Measurements from ENCODE around the gene ADGRL3. TPM values are rescaled to one million over a fixed set of nuclear protein-coding genes. Genes with fewer than 3 reads are reported as not detected.
"Not testable (repeated sequence)": the region's sequence is repeated elsewhere in the genome, so short reads cannot be mapped to it uniquely, and the experiment has no call there.

ADGRL3 gene
- total RNA-seq, 3 donors from 2014 or later: not detected

DNA sequence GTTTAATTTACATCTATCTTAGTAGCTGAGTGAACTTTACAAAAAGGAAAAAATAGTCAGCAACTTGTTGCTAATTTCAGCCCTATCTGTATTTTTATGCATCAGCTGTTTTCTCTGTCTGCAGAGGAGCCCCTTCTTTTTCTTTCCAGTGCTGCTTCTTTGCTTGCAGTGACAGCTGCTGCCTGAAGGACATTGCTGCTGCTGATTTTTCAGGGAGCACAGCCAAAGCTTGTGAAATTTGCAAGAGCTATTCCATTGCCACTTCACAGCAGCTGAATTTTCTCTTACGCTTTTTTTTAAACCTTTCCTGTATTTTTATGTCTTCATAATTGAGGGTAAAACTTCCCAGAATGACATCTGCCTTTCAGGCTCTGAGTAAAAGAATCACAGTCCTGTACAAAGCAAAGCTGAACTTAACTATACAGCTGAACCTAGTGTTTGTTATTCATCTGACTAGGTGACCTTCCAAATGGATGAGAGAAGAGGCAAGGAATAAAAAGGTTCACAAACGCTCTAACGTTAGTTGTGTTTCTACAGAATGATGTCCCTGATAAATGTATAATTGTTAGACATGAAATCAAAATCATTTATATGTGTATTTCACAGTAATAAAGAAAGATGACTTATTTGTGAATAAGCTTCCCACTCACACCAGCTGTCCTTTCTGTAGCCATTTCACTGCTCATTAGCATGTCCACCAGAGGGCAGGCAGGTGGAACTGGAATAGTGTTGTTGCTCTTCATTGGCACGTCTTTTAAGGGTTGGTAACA lies 541.4 kb downstream of the ADGRL3 start:
- Mint-ChIP-seq H3K36me3 (ENCODE audit: insufficient read depth) (no peaks in the 10 kb centered on the region), H3K4me1 (ENCODE audit: low read depth) (no peaks in the 10 kb centered on the region), H3K9me3 (no peaks in the 10 kb centered on the region)

DNA sequence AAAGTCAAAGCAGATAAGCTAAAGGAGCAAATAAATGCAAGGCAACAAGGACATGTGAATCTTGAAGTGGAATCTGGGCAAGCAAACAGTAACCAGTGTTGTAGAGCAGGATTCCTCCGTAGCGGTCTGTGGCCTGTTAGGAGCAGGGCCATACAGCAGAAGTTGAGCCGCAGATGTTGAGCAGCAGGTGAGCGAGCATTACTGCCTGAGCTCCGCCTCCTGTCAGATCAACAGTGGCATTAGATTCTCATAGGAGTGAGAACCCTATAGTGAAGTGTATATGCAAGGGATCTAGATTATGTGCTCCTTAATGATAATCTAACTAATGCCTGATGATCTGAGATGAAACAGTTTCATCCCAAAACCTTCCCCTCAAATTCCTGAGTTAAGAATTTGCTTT lies 550.7 kb downstream of the ADGRL3 start:
- ATAC-seq (no peak), DNase-seq (no peak)
- Mint-ChIP-seq H3K4me1 (ENCODE audit: low read depth) (no peaks in the 10 kb centered on the region), H3K27me3 (ENCODE audit: low read depth) (no peaks in the 10 kb centered on the region), H3K9me3 (peaks cover 13% of the 10 kb centered on the region), H3K4me3 (no peak overlapping the region), H3K36me3 (ENCODE audit: insufficient read depth) (no peaks in the 10 kb centered on the region)

More for the DNA sequence above, 541.4 kb downstream of the ADGRL3 start:
- DNase-seq: no peak
- Mint-ChIP-seq H3K27me3 (ENCODE audit: low read depth) (no peaks in the 10 kb centered on the region), H3K4me3 (no peak overlapping the region)
- ATAC-seq: no peak

DNA sequence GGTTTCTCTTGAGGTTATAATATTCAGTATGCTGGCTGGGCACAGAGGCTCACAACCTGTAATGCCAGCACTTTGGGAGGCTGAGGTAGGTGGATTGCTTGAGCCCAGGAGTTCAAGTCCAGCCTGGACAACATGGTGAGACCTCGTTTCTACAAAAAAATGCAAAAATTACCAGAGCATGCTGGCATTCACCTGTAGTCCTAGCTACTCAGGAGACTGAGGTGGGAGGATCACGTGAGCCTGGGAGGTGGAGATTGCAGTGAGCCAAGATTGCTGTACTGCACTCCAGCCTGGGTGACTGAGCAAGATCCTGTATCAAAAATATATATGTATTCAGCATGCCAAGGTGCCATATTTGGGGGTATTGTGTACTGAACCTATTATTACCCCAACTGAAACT lies 552.5 kb downstream of the ADGRL3 start:
- ATAC-seq: no peak
- H3K4me1 Mint-ChIP-seq (ENCODE audit: low read depth): no peaks in the 10 kb centered on the region
- H3K27me3 Mint-ChIP-seq (ENCODE audit: low read depth): no peaks in the 10 kb centered on the region

DNA sequence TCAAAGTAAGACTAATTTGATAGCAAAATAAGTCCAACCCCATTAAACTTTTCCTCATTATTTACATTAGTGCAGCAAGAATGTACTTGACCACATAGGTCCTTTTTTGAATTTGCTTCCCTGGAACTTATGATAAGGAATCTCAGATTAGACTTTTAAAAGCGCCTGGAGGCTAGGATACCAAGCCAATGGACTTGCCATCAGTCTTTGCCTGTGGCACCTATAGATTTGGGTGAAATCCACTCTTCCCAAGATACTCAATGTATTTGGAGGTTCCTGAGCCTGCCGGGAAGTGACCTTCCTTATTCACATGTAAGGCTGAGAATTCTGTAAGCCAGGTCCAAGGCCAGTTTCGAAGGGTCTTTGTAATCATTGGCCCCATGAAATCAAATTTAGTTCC lies 553.6 kb downstream of the ADGRL3 start:
- H3K4me3 Mint-ChIP-seq: no peak overlapping the region
- ATAC-seq: no peak
- DNase-seq: no peak
- H3K9me3 Mint-ChIP-seq: peaks cover 10% of the 10 kb centered on the region
- H3K27me3 Mint-ChIP-seq (ENCODE audit: low read depth): no peaks in the 10 kb centered on the region
- H3K36me3 Mint-ChIP-seq (ENCODE audit: insufficient read depth): no peaks in the 10 kb centered on the region
- H3K4me1 Mint-ChIP-seq (ENCODE audit: low read depth): no peaks in the 10 kb centered on the region

More for the DNA sequence above, 552.5 kb downstream of the ADGRL3 start:
- DNase-seq: no peak
- Mint-ChIP-seq H3K9me3 (peaks cover 10% of the 10 kb centered on the region), H3K36me3 (ENCODE audit: insufficient read depth) (no peaks in the 10 kb centered on the region), H3K4me3 (no peak overlapping the region)

DNA sequence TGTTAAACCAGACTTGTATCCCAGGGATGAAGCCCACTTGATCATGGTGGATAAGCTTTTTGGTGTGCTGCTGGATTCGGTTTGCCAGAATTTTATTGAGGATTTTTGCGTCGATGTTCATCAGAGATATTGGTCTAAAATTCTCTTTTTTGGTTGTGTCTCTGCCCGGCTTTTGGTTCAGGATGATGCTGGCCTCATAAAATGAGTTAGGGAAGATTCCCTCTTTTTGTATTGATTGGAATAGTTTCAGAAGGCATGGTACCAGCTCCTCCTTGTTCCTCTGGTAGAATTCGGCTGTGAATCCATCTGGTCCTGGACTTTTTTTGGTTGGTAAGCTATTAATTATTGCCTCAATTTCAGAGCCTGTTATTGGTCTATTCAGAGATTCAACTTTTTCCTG lies 556.8 kb downstream of the ADGRL3 start:
- H3K4me3 Mint-ChIP-seq; H3K36me3 Mint-ChIP-seq (ENCODE audit: insufficient read depth); ATAC-seq; H3K27me3 Mint-ChIP-seq (ENCODE audit: low read depth); DNase-seq; H3K4me1 Mint-ChIP-seq (ENCODE audit: low read depth): not testable (repeated sequence)
- H3K9me3 Mint-ChIP-seq: peaks cover 12% of the 10 kb centered on the region

DNA sequence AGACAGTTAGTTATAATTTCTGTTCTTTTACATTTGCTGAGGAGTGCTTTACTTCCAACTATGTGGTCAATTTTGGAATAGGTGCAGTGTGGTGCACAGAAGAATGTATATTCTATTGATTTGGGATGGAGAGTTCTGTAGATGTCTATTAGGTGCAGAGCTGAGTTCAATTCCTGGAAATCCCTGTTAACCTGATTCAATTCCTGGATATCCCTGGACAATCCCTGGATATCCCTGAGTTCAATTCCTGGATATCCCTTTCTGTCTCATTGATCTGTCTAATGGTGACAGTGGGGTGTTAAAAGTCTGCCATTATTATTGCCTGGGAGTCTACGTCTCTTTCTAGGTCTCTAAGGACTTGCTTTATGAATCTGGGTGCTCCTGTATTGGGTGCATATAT lies 557.9 kb downstream of the ADGRL3 start:
- H3K4me3 Mint-ChIP-seq; H3K4me1 Mint-ChIP-seq (ENCODE audit: low read depth); DNase-seq; H3K27me3 Mint-ChIP-seq (ENCODE audit: low read depth); H3K36me3 Mint-ChIP-seq (ENCODE audit: insufficient read depth); ATAC-seq: not testable (repeated sequence)
- H3K9me3 Mint-ChIP-seq: peaks cover 13% of the 10 kb centered on the region

DNA sequence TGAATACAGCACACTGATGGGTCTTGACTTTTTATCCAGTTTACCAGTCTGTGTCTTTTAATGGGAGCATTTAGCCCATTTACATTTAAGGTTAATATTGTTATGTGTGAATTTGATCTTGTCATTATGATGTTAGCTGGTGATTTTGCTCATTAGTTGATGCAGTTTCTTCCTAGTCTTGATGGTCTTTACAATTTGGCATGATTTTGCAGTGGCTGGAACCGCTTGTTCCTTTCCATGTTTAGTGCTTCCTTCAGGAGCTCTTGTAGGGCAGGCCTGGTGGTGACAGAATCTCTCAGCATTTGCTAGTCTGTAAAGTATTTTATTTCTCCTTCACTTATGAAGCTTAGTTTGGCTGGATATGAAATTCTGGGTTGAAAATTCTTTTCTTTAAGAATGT lies 558.5 kb downstream of the ADGRL3 start:
- DNase-seq; H3K4me1 Mint-ChIP-seq (ENCODE audit: low read depth); H3K4me3 Mint-ChIP-seq; H3K27me3 Mint-ChIP-seq (ENCODE audit: low read depth); H3K36me3 Mint-ChIP-seq (ENCODE audit: insufficient read depth); H3K9me3 Mint-ChIP-seq; ATAC-seq: not testable (repeated sequence)

DNA sequence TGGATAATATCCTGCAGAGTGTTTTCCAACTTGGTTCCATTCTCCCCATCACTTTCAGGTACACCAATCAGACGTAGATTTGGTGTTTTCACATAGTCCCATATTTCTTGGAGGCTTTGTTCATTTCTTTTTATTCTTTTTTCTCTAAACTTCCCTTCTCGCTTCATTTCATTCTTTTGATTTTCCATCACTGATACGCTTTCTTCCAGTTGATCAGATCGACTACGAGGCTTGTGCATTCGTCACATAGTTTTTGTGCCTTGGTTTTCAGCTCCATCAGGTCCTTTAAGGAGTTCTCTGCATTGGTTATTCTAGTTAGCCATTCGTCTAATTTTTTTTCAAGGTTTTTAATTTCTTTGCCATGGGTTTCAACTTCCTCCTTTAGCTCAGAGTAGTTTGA lies 559.1 kb downstream of the ADGRL3 start:
- ATAC-seq; H3K4me1 Mint-ChIP-seq (ENCODE audit: low read depth); H3K27me3 Mint-ChIP-seq (ENCODE audit: low read depth): not testable (repeated sequence)

DNA sequence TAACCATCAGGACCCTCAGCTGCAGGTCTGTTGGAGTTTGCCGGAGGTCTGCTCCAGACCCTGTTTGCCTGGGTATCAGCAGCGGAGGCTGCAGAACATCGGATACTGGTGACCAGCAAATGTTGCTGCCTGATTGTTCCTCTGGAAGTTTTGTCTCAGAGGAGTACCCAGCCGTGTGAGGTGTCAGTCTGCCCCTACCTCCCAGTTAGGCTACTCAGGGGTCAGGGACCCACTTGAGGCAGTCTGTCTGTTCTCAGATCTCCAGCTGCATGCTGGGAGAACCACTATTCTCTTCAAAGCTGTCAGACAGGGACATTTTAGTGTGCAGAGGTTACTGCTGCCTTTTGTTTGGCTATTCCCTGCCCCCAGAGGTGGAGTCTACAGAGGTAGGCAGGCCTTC lies 559.8 kb downstream of the ADGRL3 start:
- DNase-seq; ATAC-seq; H3K4me1 Mint-ChIP-seq (ENCODE audit: low read depth); H3K4me3 Mint-ChIP-seq; H3K36me3 Mint-ChIP-seq (ENCODE audit: insufficient read depth); H3K27me3 Mint-ChIP-seq (ENCODE audit: low read depth); H3K9me3 Mint-ChIP-seq: not testable (repeated sequence)

More for the DNA sequence above, 559.1 kb downstream of the ADGRL3 start:
- H3K36me3 Mint-ChIP-seq (ENCODE audit: insufficient read depth); H3K9me3 Mint-ChIP-seq; H3K4me3 Mint-ChIP-seq; DNase-seq: not testable (repeated sequence)

DNA sequence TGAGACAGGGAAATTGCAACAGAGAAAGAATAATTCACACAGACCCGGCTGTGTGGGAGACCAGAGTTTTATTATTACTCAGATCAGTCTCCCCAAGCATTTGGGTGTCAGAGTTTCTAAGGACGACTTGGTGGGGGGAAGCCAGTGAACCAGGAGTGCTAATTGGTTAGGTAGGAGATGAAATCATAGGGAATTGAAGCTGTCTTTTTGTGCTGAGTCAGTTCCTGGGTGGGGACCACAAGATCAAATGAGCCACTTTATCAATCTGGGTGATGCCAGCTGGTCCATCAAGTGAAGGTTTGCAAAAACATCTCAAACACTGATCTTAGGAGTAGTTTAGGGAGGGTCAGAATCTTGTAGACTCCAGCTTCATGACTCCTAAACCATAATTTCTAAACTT lies 560.7 kb downstream of the ADGRL3 start:
- no peak for ATAC-seq
- no peak for DNase-seq
- Mint-ChIP-seq H3K4me3 (no peak overlapping the region), H3K27me3 (ENCODE audit: low read depth) (no peaks in the 10 kb centered on the region), H3K36me3 (ENCODE audit: insufficient read depth) (no peaks in the 10 kb centered on the region), H3K9me3 (peaks cover 10% of the 10 kb centered on the region), H3K4me1 (ENCODE audit: low read depth) (no peaks in the 10 kb centered on the region)

DNA sequence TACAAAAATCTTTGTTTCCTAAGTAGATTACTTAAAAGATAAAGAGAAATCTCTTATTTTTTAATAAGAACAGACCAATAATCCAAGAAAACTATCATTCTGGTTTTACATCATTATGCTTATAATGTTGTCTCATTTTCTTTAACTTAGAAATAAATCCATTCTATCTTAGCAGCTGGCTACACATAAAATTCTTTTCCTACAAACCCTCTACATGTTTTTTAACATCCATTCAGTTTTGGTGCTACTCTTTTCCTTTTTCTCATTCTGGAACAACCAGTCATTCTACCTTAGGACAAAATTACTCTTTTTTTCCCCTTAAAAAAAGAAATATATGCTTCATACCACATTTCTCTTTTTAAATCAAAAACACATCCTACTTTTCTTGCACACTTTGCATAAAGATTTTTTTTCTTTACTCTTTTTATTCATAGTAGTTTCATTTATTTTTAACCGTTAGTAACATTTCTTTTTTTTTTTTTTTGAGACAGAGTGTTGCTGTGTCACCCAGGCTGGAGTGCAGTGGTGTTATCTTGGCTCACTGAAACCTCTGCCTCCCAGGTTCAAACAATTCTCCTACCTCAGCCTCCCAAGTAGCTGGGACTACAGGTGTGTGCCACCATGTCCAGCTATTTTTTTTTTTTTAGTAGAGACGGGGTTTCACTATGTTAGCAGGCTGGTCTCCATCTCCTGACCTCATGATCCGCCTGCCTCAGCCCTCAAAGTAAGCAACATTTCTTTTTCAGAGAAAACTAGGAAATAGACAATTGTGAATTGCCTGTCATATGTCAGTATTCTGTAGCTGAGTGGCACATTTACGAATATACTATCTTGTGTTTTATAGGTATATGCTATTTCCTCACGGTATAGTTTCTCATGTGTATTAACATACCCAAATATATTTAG lies 562.8 kb downstream of the ADGRL3 start:
- Mint-ChIP-seq H3K4me3 (no peak overlapping the region), H3K9me3 (peaks cover 22% of the 10 kb centered on the region), H3K36me3 (ENCODE audit: insufficient read depth) (no peaks in the 10 kb centered on the region), H3K27me3 (ENCODE audit: low read depth) (no peaks in the 10 kb centered on the region), H3K4me1 (ENCODE audit: low read depth) (no peaks in the 10 kb centered on the region)
- ATAC-seq (no peak), DNase-seq (no peak)

DNA sequence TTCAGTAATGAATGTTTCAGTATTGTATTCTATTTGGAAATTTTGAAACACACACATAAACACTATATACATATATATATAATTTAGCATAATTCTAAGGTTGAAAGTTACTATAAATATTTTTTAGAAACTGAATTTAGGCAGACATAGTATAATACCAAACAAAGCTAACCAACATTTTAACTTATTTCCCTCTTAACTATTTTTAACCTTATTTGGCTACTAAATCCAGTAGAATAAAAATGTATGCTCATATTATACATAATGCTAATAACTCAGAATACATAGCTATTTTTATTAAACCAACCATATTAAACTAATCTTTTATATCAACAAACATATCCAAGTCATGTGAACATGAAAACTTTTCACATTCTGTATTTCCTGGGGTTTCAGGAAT lies 563.6 kb downstream of the ADGRL3 start:
- Mint-ChIP-seq H3K4me1 (ENCODE audit: low read depth) (no peaks in the 10 kb centered on the region), H3K27me3 (ENCODE audit: low read depth) (no peaks in the 10 kb centered on the region), H3K36me3 (ENCODE audit: insufficient read depth) (no peaks in the 10 kb centered on the region), H3K9me3 (peaks cover 22% of the 10 kb centered on the region), H3K4me3 (no peak overlapping the region)
- DNase-seq: no peak
- no peak for ATAC-seq

DNA sequence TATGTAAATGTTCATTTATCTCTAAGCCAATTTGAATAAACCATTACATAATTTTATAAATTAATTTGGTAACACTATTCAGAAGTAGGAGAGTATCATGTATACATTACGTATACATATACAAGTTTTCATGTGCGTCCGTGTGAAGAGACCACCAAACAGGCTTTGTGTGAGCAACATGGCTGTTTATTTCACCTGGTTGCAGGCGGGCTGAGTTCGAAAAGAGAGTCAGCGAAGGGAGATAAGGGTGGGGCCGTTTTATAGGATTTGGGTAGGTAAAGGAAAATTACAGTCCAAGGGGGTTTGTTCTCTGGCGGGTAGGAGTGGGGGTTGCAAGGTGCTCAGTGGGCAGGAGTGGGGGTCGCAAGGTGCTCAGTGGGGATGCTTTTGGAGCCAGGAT lies 564.0 kb downstream of the ADGRL3 start:
- H3K9me3 Mint-ChIP-seq: peaks cover 20% of the 10 kb centered on the region
- H3K4me1 Mint-ChIP-seq (ENCODE audit: low read depth); ATAC-seq; H3K36me3 Mint-ChIP-seq (ENCODE audit: insufficient read depth); DNase-seq; H3K4me3 Mint-ChIP-seq; H3K27me3 Mint-ChIP-seq (ENCODE audit: low read depth): not testable (repeated sequence)

DNA sequence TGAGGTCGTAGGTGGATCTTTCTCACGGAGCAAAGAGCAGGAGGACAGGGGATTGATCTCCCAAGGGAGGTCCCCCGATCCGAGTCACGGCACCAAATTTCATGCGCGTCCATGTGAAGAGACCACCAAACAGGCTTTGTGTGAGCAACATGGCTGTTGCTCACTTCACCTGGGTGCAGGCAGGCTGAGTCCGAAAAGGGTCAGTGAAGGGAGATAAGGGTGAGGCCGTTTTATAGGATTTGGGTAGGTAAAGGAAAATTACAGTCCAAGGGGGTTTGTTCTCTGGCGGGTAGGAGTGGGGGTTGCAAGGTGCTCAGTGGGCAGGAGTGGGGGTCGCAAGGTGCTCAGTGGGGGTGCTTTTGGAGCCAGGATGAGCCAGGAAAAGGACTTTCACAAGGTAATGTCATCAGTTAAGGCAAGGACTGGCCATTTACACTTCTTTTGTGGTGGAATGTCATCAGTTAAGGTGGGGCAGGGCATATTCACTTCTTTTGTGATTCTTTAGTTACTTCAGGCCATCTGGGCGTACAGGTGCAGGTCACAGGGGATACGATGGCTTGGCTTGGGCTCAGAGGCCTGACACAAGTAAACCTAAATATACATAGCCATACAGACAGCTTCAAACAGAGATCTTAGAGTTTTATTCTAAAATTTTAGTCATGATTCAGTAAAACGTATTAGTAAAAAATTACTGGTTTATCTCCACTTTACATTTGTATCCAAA lies 569.5 kb downstream of the ADGRL3 start:
- H3K4me1 Mint-ChIP-seq (ENCODE audit: low read depth); H3K36me3 Mint-ChIP-seq (ENCODE audit: insufficient read depth); H3K27me3 Mint-ChIP-seq (ENCODE audit: low read depth); ATAC-seq; DNase-seq; H3K4me3 Mint-ChIP-seq: not testable (repeated sequence)
- peaks cover 12% of the 10 kb centered on the region for H3K9me3 Mint-ChIP-seq

Data from activated T-cell treated with anti-CD3 and anti-CD28 coated beads, Interleukin-2, amount 50 U/mL, for 4 hours (primary cell).